GM12891 (cell line): ENCODE data around the gene AGMO.

ENCODE experiments used
- PAX5 ChIP-seq: IDR thresholded peaks from 2 replicates; pipeline ENCODE4 v1.6.1; 2011; ENCODE audit warnings: low read length, moderate library complexity, mild to moderate bottlenecking; ENCODE audit not compliant: insufficient read depth, severe bottlenecking
- POLR2A ChIP-seq: IDR thresholded peaks from 2 replicates; pipeline ENCODE4 v1.6.1; 2011; ENCODE audit warnings: low read depth, low read length, control low read depth
- POLR2AphosphoS5 ChIP-seq: IDR thresholded peaks from 2 replicates; pipeline ENCODE4 v1.6.1; 2011; ENCODE audit warnings: low read depth, low read length, control low read depth
- SPI1 ChIP-seq: IDR thresholded peaks from 2 replicates; pipeline ENCODE4 v1.6.1; 2011; ENCODE audit warnings: low read depth, low read length, control low read depth
- TAF1 ChIP-seq: IDR thresholded peaks from 2 replicates; pipeline ENCODE4 v1.6.1; 2011; ENCODE audit warnings: low read depth, low read length, control low read depth

- TF ChIP-seq PAX5 (no peak), POLR2A (no peak), TAF1 (no peak), POLR2AphosphoS5 (no peak), SPI1 (no peak)
These were observed 357.4 kb downstream of the AGMO start for GRCh38 chr7:15204421-15204820.
